Measurements from ENCODE around the gene UBE3D.

Gene UBE3D

GRCh38 chr6:83065511-83066192, at the start of gene UBE3D:
TSS of gene UBE3D (minus strand) at chr6:83065841. CDS start at chr6:83065718, 123 bp downstream.
- DNase-seq, result peak; percentile 86

- DNase-seq, result no peak
These were observed 48.5 kb upstream of the UBE3D start for GRCh38 chr6:83114164-83114563.

GRCh38 chr6:83113258-83113657, 47.6 kb upstream of the UBE3D start:
- DNase-seq, result no peak

GRCh38 chr6:83108378-83108777, 42.7 kb upstream of the UBE3D start:
- DNase-seq, result no peak

- no peak for DNase-seq
These were observed 32.9 kb upstream of the UBE3D start for GRCh38 chr6:83098589-83098988.

GRCh38 chr6:83097675-83098074, 32.0 kb upstream of the UBE3D start:
- DNase-seq, result no peak

GRCh38 chr6:83097204-83097603, 31.6 kb upstream of the UBE3D start:
- no peak for DNase-seq

- no peak for DNase-seq
These were observed 31.1 kb upstream of the UBE3D start for GRCh38 chr6:83096791-83097190.

GRCh38 chr6:83092756-83093399, 27.2 kb upstream of the UBE3D start:
- no peak for DNase-seq

- DNase-seq, result no peak
These were observed 21.1 kb upstream of the UBE3D start for GRCh38 chr6:83086751-83087150.

GRCh38 chr6:83083476-83083875, 17.8 kb upstream of the UBE3D start:
- DNase-seq, result no peak

GRCh38 chr6:83073615-83074014, 8.0 kb upstream of the UBE3D start:
- no peak for DNase-seq

- DNase-seq, result no peak
These were observed 7.1 kb upstream of the UBE3D start for GRCh38 chr6:83072726-83073125.

GRCh38 chr6:83071707-83072106, 6.1 kb upstream of the UBE3D start:
- DNase-seq, result no peak

GRCh38 chr6:83071023-83071422, 5.4 kb upstream of the UBE3D start:
- DNase-seq, result no peak

- no peak for DNase-seq
These were observed 4.0 kb upstream of the UBE3D start for GRCh38 chr6:83069633-83070032.

GRCh38 chr6:83068616-83069015, 3.0 kb upstream of the UBE3D start:
- no peak for DNase-seq

- peak; percentile 93 for DNase-seq
These were observed 2.1 kb upstream of the UBE3D start, which contains the start of gene DOP1A for GRCh38 chr6:83067448-83068439. TSS of gene DOP1A (plus strand) at chr6:83067671. CDS start at chr6:83096978, 29,307 bp downstream.

- DNase-seq, result no peak
These were observed 3.4 kb downstream of the UBE3D start for GRCh38 chr6:83062225-83062624.

- no peak for DNase-seq
These were observed 4.5 kb downstream of the UBE3D start for GRCh38 chr6:83061190-83061589.

GRCh38 chr6:83057705-83058321, 7.8 kb downstream of the UBE3D start:
- no peak for DNase-seq

GRCh38 chr6:83055366-83055964, 10.2 kb downstream of the UBE3D start:
- DNase-seq, result no peak

Data from activated effector memory CD4-positive, alpha-beta T cell treated with Interleukin-2 at 50 U/mL for 16 hours (primary cell).